HepG2 (cell line): Measurements from ENCODE around the gene IRAK2. TPM values are rescaled to one million over a fixed set of nuclear protein-coding genes. Genes with fewer than 3 reads are reported as not detected.

Experiments used
- ARNT2 ChIP-seq: sonication (generic); formaldehyde crosslinking; IDR thresholded peaks from 2 replicates; pipeline ENCODE4 v1.8.0; 2022; ENCODE audit warnings: mild to moderate bottlenecking, low read depth, missing genetic modification reagents, moderate library complexity
- ATF3 ChIP-seq: sonication (generic); formaldehyde crosslinking; IDR thresholded peaks from 2 replicates; pipeline ENCODE4 v1.4.0; 2020; ENCODE audit warnings: missing genetic modification reagents
- BRCA1 ChIP-seq: sonication (generic); formaldehyde crosslinking; IDR thresholded peaks from 2 replicates; pipeline ENCODE4 v1.4.0; 2020; ENCODE audit warnings: missing genetic modification reagents
- HCFC1 ChIP-seq: fragments of 150-350 bp; IDR thresholded peaks from 2 replicates; pipeline ENCODE4 v1.6.1; 2014; ENCODE audit warnings: low read depth, low read length
- MEIS1 ChIP-seq: sonication (generic); formaldehyde crosslinking; IDR thresholded peaks from 2 replicates; pipeline ENCODE4 v1.9.0; 2021; ENCODE audit warnings: mild to moderate bottlenecking, missing genetic modification reagents, moderate library complexity, borderline replicate concordance
- MXI1 ChIP-seq: IDR thresholded peaks from 3 replicates; pipeline ENCODE4 v1.6.1; 2012; ENCODE audit warnings: low read depth, low read length, inconsistent platforms, borderline replicate concordance
- RFX3 ChIP-seq: IDR thresholded peaks from 2 replicates; pipeline ENCODE4 v1.6.1; 2016; ENCODE audit warnings: missing biosample characterization, missing genetic modification reagents
- SUZ12 ChIP-seq: fragments of 150-350 bp; IDR thresholded peaks from 2 replicates; pipeline ENCODE4 v1.6.1; 2014; ENCODE audit warnings: low read depth, low read length
- ZBTB3 ChIP-seq: sonication (generic); formaldehyde crosslinking; IDR thresholded peaks from 2 replicates; pipeline ENCODE4 v1.4.0; 2020; ENCODE audit warnings: low read depth, mild to moderate bottlenecking, moderate library complexity, missing genetic modification reagents, borderline replicate concordance
- ZBTB4 ChIP-seq: sonication (generic); formaldehyde crosslinking; IDR thresholded peaks from 2 replicates; pipeline ENCODE4 v1.4.0; 2020; ENCODE audit warnings: missing genetic modification reagents, mild to moderate bottlenecking, borderline replicate concordance
- ZNF20 ChIP-seq: sonication (generic); formaldehyde crosslinking; IDR thresholded peaks from 2 replicates; pipeline ENCODE4 v1.4.0; 2020; ENCODE audit warnings: mild to moderate bottlenecking, moderate library complexity, missing genetic modification reagents
- ZNF207 ChIP-seq: fragments of 450-650 bp; IDR thresholded peaks from 2 replicates; pipeline ENCODE4 v1.6.1; 2016; ENCODE audit warnings: antibody characterized with exemption, borderline replicate concordance
- ZNF230 ChIP-seq: sonication (generic); formaldehyde crosslinking; IDR thresholded peaks from 2 replicates; pipeline ENCODE4 v1.4.0; 2020; ENCODE audit warnings: mild to moderate bottlenecking, missing genetic modification reagents
- ZNF317 ChIP-seq: sonication (generic); formaldehyde crosslinking; IDR thresholded peaks from 2 replicates; pipeline ENCODE4 v1.5.0; 2020; ENCODE audit warnings: mild to moderate bottlenecking, missing genetic modification reagents
- ZNF431 ChIP-seq: sonication (generic); formaldehyde crosslinking; IDR thresholded peaks from 2 replicates; pipeline ENCODE4 v1.9.0; 2022; ENCODE audit warnings: missing genetic modification reagents, low read depth, mild to moderate bottlenecking, borderline replicate concordance
- ZNF615 ChIP-seq: sonication (generic); formaldehyde crosslinking; IDR thresholded peaks from 2 replicates; pipeline ENCODE4 v1.5.0; 2020; ENCODE audit warnings: mild to moderate bottlenecking, missing genetic modification reagents, borderline replicate concordance
- polyA plus RNA-seq, 8 experiments: library from polyadenylated mRNA; depleted of rRNA in 3 of 8; stranded (reverse) in 7 of 8; unstranded in 1 of 8; fragments of >200 nt; fragmentation: Illumina TruSeq in 4 of 8; extraction: Trizol in 4 of 8; gene quantifications; 2 replicates each; pipeline versions ENCODE4 v1.2.1 to v1.2.3, GENCODE V29; 2011 to 2016; ENCODE audit warnings: low read depth in 4 of 8, missing spikeins in 1 of 8, mixed read lengths in 1 of 8; ENCODE audit not compliant: insufficient read depth in 1 of 8
- total RNA-seq, 5 experiments: library from RNA; depleted of rRNA; stranded (reverse); fragments of >200 nt; fragmentation: Illumina TruSeq; extraction: Trizol; gene quantifications; 2 replicates each; pipeline ENCODE4 v1.2.3, GENCODE V29; 2016; ENCODE audit warnings: low read depth in 1 of 5
- TF ChIP-seq, protein P1 (sequence below): conservative IDR thresholded peaks from 2 replicates; pipeline ENCODE4 v1.6.1; 2018; ENCODE audit warnings: missing genetic modification reagents
- TF ChIP-seq, protein P2 (sequence below): IDR thresholded peaks from 2 replicates; pipeline ENCODE4 v1.6.1; 2012; ENCODE audit warnings: inconsistent platforms
- TF ChIP-seq, protein P3 (sequence below): sonication (generic); formaldehyde crosslinking; IDR thresholded peaks from 2 replicates; pipeline ENCODE4 v1.5.0; 2020; ENCODE audit warnings: mild to moderate bottlenecking, missing genetic modification reagents
- TF ChIP-seq, protein P4 (sequence below): sonication (generic); formaldehyde crosslinking; IDR thresholded peaks from 2 replicates; pipeline ENCODE4 v1.5.1; 2020; ENCODE audit warnings: missing genetic modification reagents, mild to moderate bottlenecking, borderline replicate concordance

IRAK2 gene
- total and polyA plus RNA-seq, 2 of the 13 experiments (the other 11 are each of a cell fraction or from before 2014, with no cell fraction given): 13.1 to 23.3 TPM

DNA sequence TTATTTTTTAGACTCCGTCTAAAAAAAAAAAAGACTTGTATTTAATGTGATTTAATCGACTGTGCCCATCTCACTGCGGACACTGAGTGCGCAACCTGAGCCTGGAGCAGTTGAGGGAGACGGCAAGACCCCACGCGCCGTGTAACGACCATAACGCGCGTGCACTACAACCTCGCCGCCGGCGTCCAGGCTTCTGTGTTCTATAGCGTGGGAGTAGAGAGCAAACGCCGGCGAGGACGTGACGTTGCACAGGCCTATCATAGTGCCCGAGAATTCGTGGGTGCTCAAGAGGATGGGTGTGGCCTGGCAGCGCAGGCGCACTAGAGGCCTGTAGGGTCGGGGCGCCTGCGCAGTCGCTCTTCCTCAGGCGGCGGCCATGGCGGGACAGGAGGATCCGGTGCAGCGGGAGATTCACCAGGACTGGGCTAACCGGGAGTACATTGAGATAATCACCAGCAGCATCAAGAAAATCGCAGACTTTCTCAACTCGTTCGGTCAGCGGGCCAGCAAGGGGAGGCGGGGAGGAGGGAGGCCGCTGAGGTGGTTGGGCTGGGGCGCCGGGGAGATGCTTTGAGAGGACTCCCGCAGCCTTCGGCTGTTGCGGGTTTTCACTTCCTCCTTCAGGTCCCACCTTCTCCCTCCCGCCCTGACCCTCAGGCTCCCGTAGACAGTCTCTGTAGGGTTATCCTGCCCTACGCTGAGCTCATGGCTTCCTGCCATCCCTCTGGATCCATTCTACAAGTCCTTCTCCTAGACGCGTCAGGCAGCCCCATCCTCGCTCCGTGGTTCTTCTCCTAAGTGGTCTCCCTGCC, 49.2 kb upstream of the IRAK2 start, which contains the start of gene BRK1 (continued):
- TF ChIP-seq MEIS1 (CRISPR knock-in tag) (0 out of 2 replicates have a peak, but pooled peaks have one; percentile 9), ZNF431 (CRISPR knock-in tag) (no peak), ATF3 (no peak), RFX3 (CRISPR knock-in tag) (no peak), ZBTB4 (0 out of 2 replicates have a peak, but pooled peaks have one; percentile 36), ZBTB3 (CRISPR knock-in tag) (no peak), ZNF615 (CRISPR knock-in tag) (no peak), MXI1 (peak; percentile 63; the same call in 1 of the 3 replicates), HCFC1 (no peak), ZNF317 (CRISPR knock-in tag) (no peak), BRCA1 (peak; percentile 92), ZNF20 (CRISPR knock-in tag) (no peak), ZNF230 (CRISPR knock-in tag) (no peak), ARNT2 (CRISPR knock-in tag) (peak; percentile 69; the same call in 1 of the 2 replicates), SUZ12 (no peak), ZNF207 (no peak)
- TF ChIP-seq, protein P1, sequence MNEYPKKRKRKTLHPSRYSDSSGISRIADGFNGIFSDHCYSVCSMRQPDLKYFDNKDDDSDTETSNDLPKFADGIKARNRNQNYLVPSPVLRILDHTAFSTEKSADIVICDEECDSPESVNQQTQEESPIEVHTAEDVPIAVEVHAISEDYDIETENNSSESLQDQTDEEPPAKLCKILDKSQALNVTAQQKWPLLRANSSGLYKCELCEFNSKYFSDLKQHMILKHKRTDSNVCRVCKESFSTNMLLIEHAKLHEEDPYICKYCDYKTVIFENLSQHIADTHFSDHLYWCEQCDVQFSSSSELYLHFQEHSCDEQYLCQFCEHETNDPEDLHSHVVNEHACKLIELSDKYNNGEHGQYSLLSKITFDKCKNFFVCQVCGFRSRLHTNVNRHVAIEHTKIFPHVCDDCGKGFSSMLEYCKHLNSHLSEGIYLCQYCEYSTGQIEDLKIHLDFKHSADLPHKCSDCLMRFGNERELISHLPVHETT: 0 out of 2 replicates have a peak, but pooled peaks have one; percentile 59
- TF ChIP-seq, protein P2, sequence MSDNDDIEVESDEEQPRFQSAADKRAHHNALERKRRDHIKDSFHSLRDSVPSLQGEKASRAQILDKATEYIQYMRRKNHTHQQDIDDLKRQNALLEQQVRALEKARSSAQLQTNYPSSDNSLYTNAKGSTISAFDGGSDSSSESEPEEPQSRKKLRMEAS: peak; percentile 91
- TF ChIP-seq, protein P3, sequence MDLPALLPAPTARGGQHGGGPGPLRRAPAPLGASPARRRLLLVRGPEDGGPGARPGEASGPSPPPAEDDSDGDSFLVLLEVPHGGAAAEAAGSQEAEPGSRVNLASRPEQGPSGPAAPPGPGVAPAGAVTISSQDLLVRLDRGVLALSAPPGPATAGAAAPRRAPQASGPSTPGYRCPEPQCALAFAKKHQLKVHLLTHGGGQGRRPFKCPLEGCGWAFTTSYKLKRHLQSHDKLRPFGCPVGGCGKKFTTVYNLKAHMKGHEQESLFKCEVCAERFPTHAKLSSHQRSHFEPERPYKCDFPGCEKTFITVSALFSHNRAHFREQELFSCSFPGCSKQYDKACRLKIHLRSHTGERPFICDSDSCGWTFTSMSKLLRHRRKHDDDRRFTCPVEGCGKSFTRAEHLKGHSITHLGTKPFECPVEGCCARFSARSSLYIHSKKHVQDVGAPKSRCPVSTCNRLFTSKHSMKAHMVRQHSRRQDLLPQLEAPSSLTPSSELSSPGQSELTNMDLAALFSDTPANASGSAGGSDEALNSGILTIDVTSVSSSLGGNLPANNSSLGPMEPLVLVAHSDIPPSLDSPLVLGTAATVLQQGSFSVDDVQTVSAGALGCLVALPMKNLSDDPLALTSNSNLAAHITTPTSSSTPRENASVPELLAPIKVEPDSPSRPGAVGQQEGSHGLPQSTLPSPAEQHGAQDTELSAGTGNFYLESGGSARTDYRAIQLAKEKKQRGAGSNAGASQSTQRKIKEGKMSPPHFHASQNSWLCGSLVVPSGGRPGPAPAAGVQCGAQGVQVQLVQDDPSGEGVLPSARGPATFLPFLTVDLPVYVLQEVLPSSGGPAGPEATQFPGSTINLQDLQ (CRISPR knock-in tag): no peak
- TF ChIP-seq, protein P4, sequence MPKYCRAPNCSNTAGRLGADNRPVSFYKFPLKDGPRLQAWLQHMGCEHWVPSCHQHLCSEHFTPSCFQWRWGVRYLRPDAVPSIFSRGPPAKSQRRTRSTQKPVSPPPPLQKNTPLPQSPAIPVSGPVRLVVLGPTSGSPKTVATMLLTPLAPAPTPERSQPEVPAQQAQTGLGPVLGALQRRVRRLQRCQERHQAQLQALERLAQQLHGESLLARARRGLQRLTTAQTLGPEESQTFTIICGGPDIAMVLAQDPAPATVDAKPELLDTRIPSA: no peak
